GM18951 (cell line): ENCODE results near the gene GLIPR2.
"Not testable (repeated sequence)": the region's sequence is repeated elsewhere in the genome, so short reads cannot be mapped to it uniquely, and the experiment has no call there.

Experiments
- POLR2A ChIP-seq: IDR thresholded peaks from 4 replicates; pipeline ENCODE4 v1.6.1; 2011; ENCODE audit warnings: mild to moderate bottlenecking; ENCODE audit not compliant: insufficient read length, insufficient read depth; ENCODE audit errors: extremely low read depth
- in situ Hi-C: fragments of 300-500 bp; cut with MboI; formaldehyde crosslinking; loops from one replicate; pipeline ENCODE4 v1.12.0; 2022; ENCODE audit warnings: low sequenced_read_pairs, mixed read lengths, inconsistent platforms; ENCODE audit not compliant: unreplicated experiment

The GLIPR2 gene

DNA sequence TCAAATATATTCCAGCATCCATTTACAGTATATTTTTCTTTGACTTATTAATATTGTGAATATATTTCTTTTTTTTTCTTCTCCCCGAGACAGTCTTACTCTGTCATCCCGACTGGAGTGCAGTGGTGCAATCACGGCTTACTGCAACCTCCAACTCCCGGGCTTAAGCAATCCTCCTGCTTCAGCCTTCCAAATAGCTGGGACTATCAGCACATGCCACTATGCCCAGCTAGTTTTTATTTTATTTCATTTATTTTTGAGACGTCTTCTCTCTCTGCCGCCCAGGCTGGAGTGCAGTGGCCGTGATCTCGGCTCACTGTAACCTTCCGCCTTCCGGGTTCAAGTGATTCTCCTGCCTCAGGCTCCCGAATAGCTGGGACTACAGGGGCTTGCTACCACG lies 7.4 kb upstream of the GLIPR2 start:
- in situ Hi-C loops = no loop called here
- TF ChIP-seq POLR2A = no peak

DNA sequence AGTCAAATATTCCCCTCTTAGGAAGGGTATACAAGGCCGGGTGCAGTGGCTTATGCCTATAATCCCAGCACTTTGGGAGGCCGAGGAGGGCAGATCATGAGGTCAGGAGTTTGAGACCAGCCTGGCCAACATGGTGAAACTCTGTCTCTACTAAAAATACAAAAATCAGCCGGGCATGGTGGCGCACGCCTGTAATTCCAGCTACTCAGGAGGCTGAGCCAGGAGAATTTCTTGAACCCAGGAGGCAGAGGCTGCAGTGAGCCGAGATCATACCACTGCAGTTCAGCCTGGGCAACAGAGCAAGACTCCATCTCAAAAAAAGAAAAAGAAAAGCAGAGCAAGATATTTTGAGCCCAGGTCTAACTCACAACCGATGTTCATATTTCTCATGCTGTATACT lies 4.9 kb upstream of the GLIPR2 start:
- in situ Hi-C loops = not testable (repeated sequence)

DNA sequence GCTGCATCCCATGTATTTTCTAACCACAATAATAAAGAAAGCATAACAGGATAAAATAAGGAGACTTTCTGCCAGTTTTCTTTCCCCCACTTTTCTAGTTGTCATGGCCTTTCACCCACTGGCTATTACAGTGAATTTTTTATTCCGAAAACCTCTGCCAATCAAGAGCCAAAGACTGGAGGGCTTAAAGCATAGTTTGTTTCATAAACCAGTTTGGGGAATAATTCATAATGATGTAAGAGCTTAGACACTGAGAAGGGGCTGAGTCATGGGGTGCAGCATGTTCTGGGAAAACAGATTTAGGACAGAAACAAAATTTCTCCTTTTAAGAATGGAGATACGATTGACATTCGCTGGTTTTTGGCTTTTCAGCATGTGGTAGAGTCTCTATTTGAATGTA lies 4.4 kb upstream of the GLIPR2 start:
- in situ Hi-C loops = no loop called here
- TF ChIP-seq POLR2A = no peak

DNA sequence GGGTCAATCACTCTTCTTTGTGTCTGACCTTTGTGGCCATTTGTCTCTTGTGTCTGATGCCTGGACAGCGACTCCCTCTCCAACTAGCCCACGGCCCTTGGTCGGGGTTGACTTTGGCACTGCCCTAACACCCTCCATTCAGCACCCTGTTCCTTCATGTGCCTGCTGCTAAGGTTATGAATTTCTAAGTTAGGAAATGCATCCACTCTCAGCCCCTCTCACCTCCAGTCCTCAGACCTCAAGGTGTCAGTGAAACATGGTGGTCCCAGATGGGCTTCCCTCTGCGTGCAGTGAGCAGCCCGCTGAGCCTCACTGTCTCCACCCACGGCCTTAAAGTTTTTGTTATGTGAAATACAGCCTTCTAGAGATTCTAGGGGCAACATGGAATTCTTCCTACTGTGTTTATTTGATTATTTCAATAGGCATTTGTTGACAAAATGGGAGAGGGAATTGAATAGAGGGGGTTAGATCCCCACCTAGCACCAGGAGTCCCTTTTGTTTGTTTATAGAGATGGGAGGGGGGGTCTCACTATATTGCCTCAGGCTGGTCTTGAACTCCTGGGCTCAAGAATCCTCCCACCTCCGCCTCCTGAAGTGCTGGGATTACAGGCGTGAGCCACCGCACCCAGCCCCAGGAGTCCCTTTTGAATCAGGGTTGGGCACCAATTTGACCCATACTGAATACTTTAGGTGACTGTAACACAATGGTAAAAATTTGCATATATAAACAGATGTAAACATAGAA lies 1.6 kb upstream of the GLIPR2 start:
- no peak for TF ChIP-seq POLR2A
- in situ Hi-C loops = no loop called here

DNA sequence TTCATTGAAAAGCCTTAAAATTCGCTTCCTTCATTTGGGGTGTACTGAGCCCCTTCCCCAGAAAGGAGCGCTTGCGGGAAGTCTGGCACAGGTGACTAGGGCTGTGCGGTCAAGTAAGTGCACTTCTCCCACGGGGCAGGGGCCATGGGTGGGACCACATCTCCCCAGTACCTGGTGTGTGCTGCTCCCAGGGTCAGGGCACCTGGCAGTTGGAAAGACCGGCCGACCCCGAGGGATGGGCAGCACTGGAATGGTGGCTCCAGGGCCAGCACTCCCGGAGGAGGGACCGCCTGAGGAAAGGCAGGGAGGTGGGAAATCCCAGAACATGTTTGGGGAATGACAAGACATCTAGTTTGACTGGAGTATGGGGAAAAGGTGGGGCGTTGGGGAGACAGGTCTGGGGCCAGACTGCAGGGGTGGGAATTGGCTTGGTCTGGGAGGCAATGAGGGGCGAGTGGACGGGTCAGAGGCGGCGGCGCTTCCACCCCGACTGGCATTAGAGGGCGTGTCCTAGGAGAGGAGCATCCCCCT lies 727 bp upstream of the GLIPR2 start:
- in situ Hi-C loops = no loop called here
- no peak for TF ChIP-seq POLR2A

DNA sequence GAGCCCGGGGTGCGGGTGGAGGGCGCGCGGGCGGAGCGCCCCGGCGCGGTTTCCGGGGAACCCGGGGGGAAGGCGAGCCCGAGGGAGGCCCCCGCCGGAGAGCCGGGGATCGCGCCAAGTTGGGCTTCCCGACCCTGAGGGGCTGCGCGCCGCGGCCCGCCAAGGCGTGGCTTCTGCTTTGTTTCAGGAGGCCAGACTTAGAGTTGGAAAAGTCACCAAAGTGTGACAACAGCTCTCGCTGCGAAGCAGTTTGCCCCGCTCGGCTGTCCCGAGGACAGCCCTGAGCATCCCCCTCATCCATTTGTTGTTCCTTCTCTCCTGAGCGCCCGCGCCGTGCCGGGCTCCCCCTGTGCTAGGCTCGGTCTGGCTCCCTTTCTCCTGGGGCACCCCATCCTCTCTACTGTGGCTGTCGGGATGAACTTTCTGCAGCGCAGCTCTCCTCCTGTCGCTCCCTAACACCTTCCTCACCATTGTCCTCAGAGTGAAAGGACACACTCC lies 410 bp downstream of the GLIPR2 start:
- in situ Hi-C loops = no loop called here
- TF ChIP-seq POLR2A = no peak

DNA sequence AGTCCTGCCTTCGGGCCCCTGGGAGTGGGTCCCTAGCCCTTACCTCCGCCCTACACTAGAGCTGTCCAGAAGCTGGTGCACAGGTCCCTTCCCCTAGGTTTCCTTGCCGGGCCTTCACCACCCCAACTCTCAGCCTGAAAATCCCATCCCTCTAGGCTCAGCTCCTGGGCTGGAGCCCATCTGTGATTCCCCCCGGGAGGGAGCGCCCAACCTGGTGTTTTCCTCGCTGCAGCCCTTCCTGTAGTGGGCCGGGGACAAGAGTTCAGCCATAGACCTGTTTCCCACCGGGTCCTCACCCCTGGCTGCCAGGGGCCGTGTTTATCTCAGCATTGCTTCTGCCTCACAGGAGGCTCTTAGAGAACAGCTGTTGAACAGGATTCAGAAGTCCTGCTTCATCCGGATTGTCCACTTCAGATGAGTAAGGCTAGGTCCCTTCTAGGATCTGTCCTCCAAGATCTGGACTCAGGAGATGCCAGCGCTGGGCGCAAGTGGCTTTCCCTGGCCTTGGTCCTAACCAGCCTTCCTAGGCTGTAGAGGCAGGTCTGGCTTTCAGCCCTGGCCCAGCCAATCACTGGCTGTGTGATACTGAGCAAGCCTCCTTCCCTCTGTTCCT lies 965 bp downstream of the GLIPR2 start:
- no peak for TF ChIP-seq POLR2A
- in situ Hi-C loops = no loop called here

DNA sequence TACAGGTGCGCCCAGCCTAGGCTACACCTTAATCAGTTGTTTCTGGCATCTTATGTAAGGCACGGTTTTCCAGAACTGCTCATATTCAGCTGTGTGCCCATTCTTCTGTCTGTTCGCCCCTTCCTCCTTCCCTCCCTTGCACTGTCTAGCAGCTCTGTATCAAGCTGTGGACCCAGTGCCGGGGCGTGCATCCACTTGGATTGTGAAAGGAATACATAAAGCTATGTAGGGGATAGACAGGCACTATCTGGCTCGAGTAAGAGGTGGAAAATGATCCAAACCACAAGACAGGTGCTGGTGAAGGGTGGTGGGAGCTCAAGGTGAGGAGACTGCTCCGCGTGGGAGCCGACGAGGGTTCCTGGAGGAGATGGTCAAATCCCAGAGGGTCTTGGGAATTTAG lies 2.0 kb downstream of the GLIPR2 start:
- in situ Hi-C loops = no loop called here
- no peak for TF ChIP-seq POLR2A

DNA sequence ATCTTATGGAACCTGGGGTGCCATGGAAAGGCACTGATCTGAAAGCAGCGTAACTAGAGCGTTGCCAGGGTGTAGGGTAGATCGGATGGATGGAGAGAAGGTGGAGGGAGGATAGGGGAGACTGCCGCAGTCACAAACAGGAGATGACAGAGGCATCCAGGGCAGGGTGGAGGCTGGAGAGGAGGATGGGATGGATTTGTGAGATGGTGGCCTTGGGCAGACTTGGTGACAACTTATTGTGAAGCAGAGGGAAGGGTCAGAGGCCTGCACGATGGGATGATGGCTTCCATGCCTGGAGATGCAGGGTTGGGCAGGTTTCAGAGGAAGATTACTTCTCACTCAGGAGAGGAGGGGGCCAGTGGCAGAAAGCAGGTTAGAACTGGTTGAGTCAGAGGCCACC lies 2.4 kb downstream of the GLIPR2 start:
- TF ChIP-seq POLR2A = no peak
- in situ Hi-C loops = no loop called here

DNA sequence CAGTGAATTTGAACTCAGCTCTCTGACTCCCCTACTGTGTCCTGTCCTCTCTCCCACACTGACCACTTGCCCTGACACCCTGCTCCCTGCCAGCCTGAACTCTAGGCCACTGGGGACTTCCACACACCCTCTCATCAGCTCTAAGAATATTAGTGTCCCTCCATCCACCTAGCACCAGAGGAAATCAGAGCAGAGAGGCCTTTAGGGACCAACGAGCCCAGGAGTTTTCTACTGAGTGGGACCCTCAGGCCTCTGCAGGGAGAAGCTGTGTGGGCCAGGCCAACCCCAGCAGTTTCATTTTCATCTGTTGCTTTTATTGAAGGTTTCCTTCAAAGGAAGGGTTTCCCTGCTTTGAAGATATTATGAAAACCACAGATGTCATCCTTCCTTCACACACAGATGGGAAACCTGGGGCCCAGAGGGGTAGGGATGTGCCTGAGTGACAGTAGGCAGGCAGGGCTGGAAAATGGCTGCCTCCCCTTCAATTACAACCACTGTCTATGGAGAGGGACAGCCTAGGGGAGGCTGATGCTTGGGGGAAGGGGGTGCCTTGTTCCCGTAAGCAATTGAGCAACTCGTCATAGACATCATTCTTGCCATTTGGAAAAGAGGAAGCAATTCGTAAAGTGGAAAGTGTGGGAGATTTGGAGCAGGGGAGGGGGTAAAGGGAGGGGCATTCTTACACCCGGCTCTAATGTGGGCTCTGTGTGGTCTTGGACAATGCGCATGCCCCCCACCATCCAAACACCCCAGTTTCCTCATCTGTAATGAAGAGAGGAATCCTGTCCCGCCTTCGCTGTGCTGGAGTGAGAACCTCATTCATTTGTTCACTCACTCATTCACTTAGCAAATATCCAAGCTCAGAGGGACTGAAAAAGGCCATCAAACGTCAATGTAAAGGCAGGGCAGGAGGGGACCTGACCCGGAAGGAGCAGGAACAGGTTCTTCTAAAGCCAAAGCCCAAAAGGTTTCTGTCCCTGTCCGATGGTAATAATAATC lies 3.9 kb downstream of the GLIPR2 start:
- in situ Hi-C loops = no loop called here
- TF ChIP-seq POLR2A = no peak

DNA sequence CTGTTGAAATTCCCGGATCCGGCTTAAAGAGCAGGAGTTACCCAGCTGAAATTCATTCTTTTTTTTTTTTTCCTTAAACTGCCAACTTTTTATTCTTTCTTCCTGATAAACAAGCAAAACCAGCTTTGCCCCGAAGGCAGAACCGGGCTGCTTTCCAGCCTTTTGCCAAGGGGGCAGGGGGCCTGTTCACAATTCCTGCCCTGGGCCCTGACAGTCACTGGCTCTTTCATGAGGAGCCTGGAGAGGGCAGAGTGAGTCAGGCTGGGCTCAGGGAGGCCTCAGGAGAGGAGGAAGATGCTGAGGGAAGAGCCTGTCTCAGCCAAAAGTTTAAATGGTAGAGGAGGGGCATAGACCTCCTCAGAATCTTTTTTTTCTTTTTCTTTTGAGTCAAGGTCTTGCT lies 4.8 kb downstream of the GLIPR2 start:
- in situ Hi-C loops = no loop called here
- TF ChIP-seq POLR2A = no peak

DNA sequence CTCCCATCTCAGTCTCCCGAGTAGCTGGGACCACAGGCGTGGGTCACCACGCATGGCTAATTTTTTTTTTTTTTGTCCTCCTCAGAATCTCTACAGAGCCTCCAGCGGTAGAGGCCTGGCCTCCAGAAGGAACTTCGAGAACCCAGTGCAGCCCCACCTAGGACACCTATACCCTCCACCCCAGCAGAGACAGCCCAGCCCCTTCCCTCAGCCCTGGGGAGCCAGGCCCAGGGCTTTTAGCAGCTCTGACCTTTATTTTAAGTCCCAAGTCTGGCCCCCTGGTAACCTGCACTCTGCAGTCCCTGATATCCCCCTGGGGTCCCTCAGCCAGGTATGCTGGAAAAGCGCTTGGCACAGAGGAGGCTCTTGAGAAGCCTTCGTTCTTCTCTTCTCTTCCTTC lies 5.2 kb downstream of the GLIPR2 start:
- TF ChIP-seq POLR2A = no peak
- in situ Hi-C loops = no loop called here

DNA sequence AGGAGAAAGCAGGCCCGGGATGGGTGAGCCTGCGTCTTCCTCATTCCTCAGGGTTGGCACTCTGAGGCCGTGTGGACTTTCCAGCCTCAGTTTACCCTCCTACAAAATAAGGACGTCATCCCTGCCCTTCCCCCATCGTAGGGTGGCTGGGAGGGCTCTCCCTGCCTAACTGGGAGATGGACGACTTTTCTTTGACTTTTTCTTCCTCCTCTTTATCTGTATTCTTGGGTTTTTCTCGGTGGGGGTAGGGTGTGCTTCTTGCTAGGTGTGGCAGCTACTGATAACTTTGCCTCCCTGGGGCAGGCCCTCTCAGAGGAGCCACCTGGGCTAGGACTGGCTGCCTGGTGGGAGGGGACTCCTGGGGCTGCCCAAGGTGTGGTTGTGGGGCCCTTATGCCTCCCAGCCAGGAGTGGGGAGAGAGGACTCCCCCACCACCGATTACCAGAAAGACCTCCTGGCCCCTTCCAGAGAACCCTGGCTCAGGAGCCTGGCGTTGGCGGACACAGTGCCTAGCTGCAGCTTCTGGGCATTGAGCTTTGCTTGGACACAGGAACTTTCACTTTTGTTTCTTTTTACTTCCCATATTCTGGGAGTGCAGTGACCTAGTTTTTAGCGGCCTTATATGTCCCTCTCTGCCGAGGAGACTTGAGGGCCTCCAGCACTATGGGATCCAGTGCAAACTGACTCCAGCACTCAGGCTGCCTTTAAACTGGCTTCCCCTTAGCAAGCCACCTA lies 6.1 kb downstream of the GLIPR2 start:
- in situ Hi-C loops = no loop called here

DNA sequence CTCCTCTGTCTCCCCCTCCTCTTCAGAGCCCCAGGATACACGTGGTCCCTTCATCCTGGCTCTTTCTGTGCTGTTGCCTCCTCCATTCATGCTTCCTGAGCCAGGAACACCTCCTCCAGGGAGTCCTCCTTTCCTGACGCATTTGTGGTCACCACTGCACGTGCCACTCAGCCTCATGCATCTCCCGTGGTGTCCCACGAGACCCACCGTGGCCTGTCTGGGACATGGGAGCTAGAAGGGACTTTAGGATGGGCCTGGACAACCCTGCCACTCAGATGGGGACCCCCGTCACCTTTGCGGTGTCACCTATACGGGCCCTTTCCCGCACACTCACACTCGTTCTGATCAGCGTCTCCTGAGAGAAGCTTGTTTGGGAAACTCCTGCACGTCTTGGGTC lies 6.7 kb downstream of the GLIPR2 start:
- in situ Hi-C loops = no loop called here
- no peak for TF ChIP-seq POLR2A

More for the DNA sequence above, 6.1 kb downstream of the GLIPR2 start:
- TF ChIP-seq POLR2A = no peak
